Activated CD8-positive, alpha-beta memory T cell treated with anti-CD3 and anti-CD28 coated beads, Interleukin-2, amount 50 U/mL, for 48 hours (primary cell): ENCODE results near the gene GLYATL3.
"Not testable (repeated sequence)": the region's sequence is repeated elsewhere in the genome, so short reads cannot be mapped to it uniquely, and the experiment has no call there.

Experiments used
- DNase-seq: peaks from one replicate; pipeline ENCODE4 v3.0.0-alpha.2; 2020

The GLYATL3 gene

GRCh38 chr6:49499623-49500022 lies at the start of gene GLYATL3:
GLYATL3 (plus strand) TSS chr6:49499923; CDS start chr6:49511991, 12,068 bp downstream.
- DNase-seq = no peak

- DNase-seq = no peak
Observed at GRCh38 chr6:49453221-49453620, 46.5 kb upstream of the GLYATL3 start.

GRCh38 chr6:49454787-49455709 lies 44.7 kb upstream of the GLYATL3 start:
- DNase-seq = no peak

GRCh38 chr6:49457771-49458170 lies 42.0 kb upstream of the GLYATL3 start:
- no peak for DNase-seq

GRCh38 chr6:49462071-49462470 lies 37.7 kb upstream of the GLYATL3 start:
- no peak for DNase-seq

- no peak for DNase-seq
Observed at GRCh38 chr6:49462599-49462926, 37.2 kb upstream of the GLYATL3 start.

GRCh38 chr6:49462927-49463611 lies 36.7 kb upstream of the GLYATL3 start, which contains the start of the genes CENPQ and MMUT:
CENPQ (plus strand) TSS chr6:49463370; CDS start chr6:49470177, 6,807 bp downstream.
MMUT (minus strand) TSS chr6:49463253; CDS start chr6:49459466, 3,787 bp downstream.
- DNase-seq = peak; percentile 91

- DNase-seq = no peak
Observed at GRCh38 chr6:49463612-49463967, 36.1 kb upstream of the GLYATL3 start.

- no peak for DNase-seq
Observed at GRCh38 chr6:49464691-49465090, 35.0 kb upstream of the GLYATL3 start.

- no peak for DNase-seq
Observed at GRCh38 chr6:49468042-49468441, 31.7 kb upstream of the GLYATL3 start.

- not testable (repeated sequence) for DNase-seq
Observed at GRCh38 chr6:49476564-49476963, 23.2 kb upstream of the GLYATL3 start.

- DNase-seq = no peak
Observed at GRCh38 chr6:49479308-49479970, 20.3 kb upstream of the GLYATL3 start.

- DNase-seq = not testable (repeated sequence)
Observed at GRCh38 chr6:49481846-49482245, 17.9 kb upstream of the GLYATL3 start.

GRCh38 chr6:49483380-49483779 lies 16.3 kb upstream of the GLYATL3 start:
- DNase-seq = not testable (repeated sequence)

GRCh38 chr6:49490633-49491032 lies 9.1 kb upstream of the GLYATL3 start:
- DNase-seq = no peak

GRCh38 chr6:49497304-49497703 lies 2.4 kb upstream of the GLYATL3 start:
- no peak for DNase-seq

- DNase-seq = no peak
Observed at GRCh38 chr6:49499126-49499525, 597 bp upstream of the GLYATL3 start.

- DNase-seq = no peak
Observed at GRCh38 chr6:49504666-49505065, 4.9 kb downstream of the GLYATL3 start.

- no peak for DNase-seq
Observed at GRCh38 chr6:49506569-49507111, 6.9 kb downstream of the GLYATL3 start.

- no peak for DNase-seq
Observed at GRCh38 chr6:49509342-49509741, 9.6 kb downstream of the GLYATL3 start.

- no peak for DNase-seq
Observed at GRCh38 chr6:49513153-49513989, 13.6 kb downstream of the GLYATL3 start.
